Mesenchymal stem cell (in vitro differentiated cells and primary cell): ENCODE measurements around the gene CNDP1.
A peak's percentile ranks its signal among the peaks of the same experiment; 100 is the strongest.
"Not testable (repeated sequence)": the region's sequence is repeated elsewhere in the genome, so short reads cannot be mapped to it uniquely, and the experiment has no call there.

Experiments
- DNase-seq: peaks from one replicate; pipeline ENCODE4 v3.0.0-alpha.2; 2013
- H2AFZ ChIP-seq: one replicate; pipeline ENCODE4 v1.6.1; 2013; ENCODE audit warnings: low read depth, mild to moderate bottlenecking, control low read depth, inconsistent platforms, low read length, moderate library complexity
- H2AK5ac ChIP-seq: 2 replicates; pipeline ENCODE4 v1.6.1; 2013; ENCODE audit warnings: low read length, moderate library complexity, mild to moderate bottlenecking, inconsistent platforms; ENCODE audit not compliant: severe bottlenecking
- H2BK120ac ChIP-seq: one replicate; pipeline ENCODE4 v1.6.1; 2013; ENCODE audit warnings: low read depth, mild to moderate bottlenecking, inconsistent platforms, low read length, moderate library complexity
- H2BK12ac ChIP-seq, 2 experiments: one replicate each; pipeline ENCODE4 v1.6.1; 2013; ENCODE audit warnings: inconsistent platforms in 2 of 2, low read length in 2 of 2, mild to moderate bottlenecking in 2 of 2, moderate library complexity in 2 of 2, control low read depth in 1 of 2
- H2BK15ac ChIP-seq: one replicate; pipeline ENCODE4 v1.6.1; 2013; ENCODE audit warnings: mild to moderate bottlenecking, low read depth, inconsistent platforms; ENCODE audit not compliant: poor library complexity, severe bottlenecking
- H2BK5ac ChIP-seq: 2 replicates; pipeline ENCODE4 v1.6.1; 2013; ENCODE audit warnings: low read depth, mild to moderate bottlenecking, low read length, control low read depth, inconsistent platforms; ENCODE audit not compliant: poor library complexity, severe bottlenecking
- H3K14ac ChIP-seq, 2 experiments: one replicate each; pipeline ENCODE4 v1.6.1; 2013; ENCODE audit warnings: inconsistent platforms in 2 of 2, low read length in 2 of 2, control low read depth in 1 of 2, mild to moderate bottlenecking in 1 of 2, moderate library complexity in 1 of 2
- H3K18ac ChIP-seq, 2 experiments: one replicate each; pipeline ENCODE4 v1.6.1; 2013; ENCODE audit warnings: inconsistent platforms in 2 of 2, low read length in 2 of 2, control low read depth in 1 of 2, low read depth in 1 of 2, mild to moderate bottlenecking in 1 of 2
- H3K23ac ChIP-seq, 2 experiments: one replicate each; pipeline ENCODE4 v1.6.1; 2013; ENCODE audit warnings: inconsistent platforms in 2 of 2, low read length in 2 of 2, mild to moderate bottlenecking in 2 of 2, moderate library complexity in 2 of 2, control low read depth in 1 of 2
- H3K27ac ChIP-seq: 2 replicates; pipeline ENCODE4 v1.5.1; 2013; ENCODE audit warnings: mild to moderate bottlenecking, moderate library complexity, low read length, control low read depth, inconsistent platforms; ENCODE audit not compliant: poor library complexity, severe bottlenecking
- H3K27me3 ChIP-seq, 2 experiments: 2 replicates each; pipeline versions ENCODE4 v1.6.1 to v1.7.0; 2013; ENCODE audit warnings: low read length in 2 of 2, mild to moderate bottlenecking in 2 of 2, moderate library complexity in 2 of 2, control low read depth in 1 of 2, inconsistent platforms in 1 of 2; ENCODE audit not compliant: control insufficient read depth in 1 of 2, insufficient read depth in 1 of 2
- H3K36me3 ChIP-seq, 2 experiments: 2 replicates each; pipeline versions ENCODE4 v1.6.1 to v1.7.0; 2013; ENCODE audit warnings: low read length in 2 of 2, control low read depth in 1 of 2, inconsistent platforms in 1 of 2, low read depth in 1 of 2, mild to moderate bottlenecking in 1 of 2; ENCODE audit not compliant: insufficient read depth in 2 of 2, control insufficient read depth in 1 of 2
- H3K4ac ChIP-seq, 2 experiments: one replicate each; pipeline ENCODE4 v1.6.1; 2013; ENCODE audit warnings: inconsistent platforms in 2 of 2, low read length in 2 of 2, mild to moderate bottlenecking in 2 of 2, moderate library complexity in 2 of 2, control low read depth in 1 of 2, low read depth in 1 of 2
- H3K4me1 ChIP-seq: 2 replicates; pipeline ENCODE4 v1.6.1; 2013; ENCODE audit warnings: low read depth, low read length, control low read depth; ENCODE audit not compliant: control insufficient read depth, insufficient read depth
- H3K4me2 ChIP-seq: 2 replicates; pipeline ENCODE4 v1.6.1; 2013; ENCODE audit warnings: low read length, mild to moderate bottlenecking, inconsistent platforms; ENCODE audit not compliant: poor library complexity, severe bottlenecking
- H3K4me3 ChIP-seq, 2 experiments: 2 replicates each; pipeline versions ENCODE4 v1.5.1 to v1.7.0; 2013; ENCODE audit warnings: low read length in 2 of 2, mild to moderate bottlenecking in 2 of 2, control low read depth in 1 of 2, low read depth in 1 of 2; ENCODE audit not compliant: insufficient read depth in 1 of 2
- H3K79me1 ChIP-seq: replicated peaks from 2 replicates; pipeline ENCODE4 v1.6.1; 2013; ENCODE audit warnings: mild to moderate bottlenecking, control low read depth, low read length, inconsistent platforms; ENCODE audit not compliant: poor library complexity, severe bottlenecking
- H3K9ac ChIP-seq: 2 replicates; pipeline ENCODE4 v1.7.0; 2013; ENCODE audit warnings: mild to moderate bottlenecking, low read length, moderate library complexity
- H3K9me3 ChIP-seq: 2 replicates; pipeline ENCODE4 v1.7.0; 2013; ENCODE audit warnings: mild to moderate bottlenecking, low read length; ENCODE audit not compliant: control insufficient read depth
- H4K8ac ChIP-seq: one replicate; pipeline ENCODE4 v1.6.1; 2013; ENCODE audit warnings: inconsistent platforms, mild to moderate bottlenecking, low read length, moderate library complexity
- H4K91ac ChIP-seq: one replicate; pipeline ENCODE4 v1.6.1; 2013; ENCODE audit warnings: mild to moderate bottlenecking, low read length, inconsistent platforms
- WGBS: methylation state at CpG from one replicate; pipeline ENCODE4 v1.1.7; 2013; ENCODE audit warnings: mixed read lengths; 5-methylcytosine and 5-hydroxymethylcytosine counted together

CNDP1 gene

DNA sequence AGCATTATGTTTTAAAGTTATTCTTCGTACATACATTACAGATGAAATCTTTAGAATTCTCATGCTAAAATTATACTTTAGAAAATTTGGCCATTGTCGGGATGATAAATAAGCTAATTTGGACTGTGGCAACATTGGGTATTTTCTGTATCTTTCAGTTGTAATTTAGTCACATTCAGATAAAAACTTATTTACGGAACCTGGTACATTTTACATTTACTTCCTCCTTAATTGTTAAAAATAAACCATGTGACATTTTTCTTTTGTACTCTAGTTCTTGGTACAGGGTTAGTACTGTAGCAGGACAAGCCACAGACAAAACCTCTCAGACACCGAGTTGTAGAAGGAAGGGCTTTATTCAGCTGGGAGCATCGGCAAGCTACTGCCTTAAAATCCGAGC lies 33.9 kb upstream of the CNDP1 start:
- Histone ChIP-seq H3K9me3 (no peaks in the 10 kb centered on the region), H3K23ac (no peak overlapping the region)
- WGBS, result 99% methylated on average over 4 of the region's 6 CpGs

DNA sequence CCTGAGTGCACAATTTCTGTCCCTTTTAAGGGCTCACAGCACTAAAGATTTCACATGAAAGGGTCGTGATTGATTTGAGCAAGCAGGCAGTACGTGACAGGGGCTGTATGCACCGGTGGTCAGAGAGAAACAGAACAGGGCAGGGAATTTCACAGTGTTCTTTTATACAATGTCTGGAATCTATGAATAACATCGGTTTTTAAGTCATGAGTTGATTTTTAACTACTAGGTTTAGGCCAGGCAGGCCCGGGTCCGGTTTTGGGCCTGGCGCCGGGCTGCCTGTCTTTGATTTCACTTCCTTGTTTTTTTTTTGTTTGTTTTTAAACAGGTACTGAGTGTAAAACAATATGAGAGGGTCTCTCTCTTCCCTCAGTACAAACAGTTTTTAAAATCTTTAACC lies 33.5 kb upstream of the CNDP1 start:
- not testable (repeated sequence) for H3K4me3 ChIP-seq, H3K18ac ChIP-seq, H2AK5ac ChIP-seq, H3K23ac ChIP-seq, H2BK12ac ChIP-seq, H2AFZ ChIP-seq, H3K14ac ChIP-seq, H2BK15ac ChIP-seq, H3K9me3 ChIP-seq, H3K4ac ChIP-seq, H2BK120ac ChIP-seq, H4K91ac ChIP-seq, DNase-seq, H3K9ac ChIP-seq, H2BK5ac ChIP-seq, H3K79me1 ChIP-seq, H4K8ac ChIP-seq, H3K27me3 ChIP-seq
- Histone ChIP-seq H3K4me1 (peaks cover 17% of the 10 kb centered on the region), H3K27ac (peak overlapping the region; percentile 85), H3K4me2 (peak overlapping the region; percentile 59), H3K36me3 (peaks cover 20 to 41% of the 10 kb centered on the region in 2 experiments)
- WGBS, result 93% methylated on average over 8 of the region's 8 CpGs

More for the DNA sequence above, 33.9 kb upstream of the CNDP1 start:
- Histone ChIP-seq H4K8ac (no peak overlapping the region), H3K36me3 (peaks cover 18 to 37% of the 10 kb centered on the region in 2 experiments), H3K4me3 (no peak overlapping the region), H2AK5ac (no peak overlapping the region), H2BK5ac (no peak overlapping the region), H2AFZ (no peak overlapping the region), H2BK15ac (no peak overlapping the region), H3K27me3 (no peaks in the 10 kb centered on the region), H2BK12ac (no peak overlapping the region), H3K4me1 (peaks cover 17% of the 10 kb centered on the region), H3K14ac (no peak overlapping the region), H3K27ac (peak overlapping the region; percentile 85), H3K9ac (peak overlapping the region; percentile 80), H3K4me2 (peak overlapping the region; percentile 37), H3K18ac (no peak overlapping the region), H4K91ac (no peak overlapping the region), H3K4ac (no peak overlapping the region), H3K79me1 (peaks cover 7% of the 10 kb centered on the region), H2BK120ac (no peak overlapping the region)
- no peak for DNase-seq

DNA sequence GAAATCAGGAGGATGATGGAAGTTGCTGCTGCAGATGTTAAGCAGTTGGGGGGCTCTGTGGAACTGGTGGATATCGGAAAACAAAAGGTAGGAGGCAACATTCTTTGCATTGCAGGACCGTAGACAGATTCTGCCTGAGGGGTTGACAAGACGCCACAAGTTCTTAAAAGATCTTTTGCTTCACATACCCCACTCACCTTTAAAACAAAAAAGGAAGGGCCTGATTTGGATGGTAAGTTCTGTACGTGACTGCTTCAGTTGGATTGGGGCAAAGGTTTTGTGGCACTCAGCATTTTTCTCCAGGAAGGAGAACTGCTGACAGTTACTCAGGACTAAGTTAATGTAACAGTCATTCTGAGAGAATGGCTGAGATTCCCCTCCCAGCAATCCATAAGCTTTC lies 32.9 kb upstream of the CNDP1 start:
- Histone ChIP-seq H3K23ac (no peak overlapping the region), H2BK5ac (peak overlapping the region; percentile 83), H3K4me2 (peak overlapping the region; percentile 59), H3K4me1 (peaks cover 17% of the 10 kb centered on the region), H2BK15ac (no peak overlapping the region), H3K79me1 (peaks cover 11% of the 10 kb centered on the region), H3K36me3 (peaks cover 24 to 44% of the 10 kb centered on the region in 2 experiments), H2BK12ac (peak overlapping the region in 1 of 2 experiments; percentile 35), H3K18ac (no peak overlapping the region), H3K27me3 (no peaks in the 10 kb centered on the region), H3K14ac (no peak overlapping the region), H2AFZ (no peak overlapping the region), H4K8ac (no peak overlapping the region), H3K9ac (no peak overlapping the region), H2BK120ac (no peak overlapping the region), H4K91ac (no peak overlapping the region), H3K27ac (peak overlapping the region; percentile 85), H3K4ac (no peak overlapping the region), H3K9me3 (no peaks in the 10 kb centered on the region), H3K4me3 (no peak overlapping the region), H2AK5ac (peak overlapping the region; percentile 71)
- DNase-seq, result no peak
- WGBS, result 100% methylated on average over 1 of the region's 4 CpGs

DNA sequence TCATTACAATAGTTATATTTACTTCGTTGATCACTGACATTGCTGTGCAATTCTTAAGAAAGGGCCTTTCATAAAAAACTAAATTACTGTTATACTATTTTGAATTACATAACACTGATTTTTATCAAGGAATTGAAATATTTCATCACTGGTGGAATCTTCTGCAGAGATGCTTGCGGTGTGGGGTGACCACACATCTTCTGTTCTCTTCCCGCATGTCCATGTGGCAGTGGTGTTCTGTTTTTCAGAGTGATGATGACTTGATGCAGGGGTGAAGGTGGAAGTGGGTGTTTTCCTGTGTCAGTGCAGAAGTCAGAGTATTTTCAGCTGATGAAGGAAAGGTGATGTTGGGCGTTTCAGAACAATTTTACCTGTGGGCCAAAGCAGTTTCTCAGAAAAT lies 31.2 kb upstream of the CNDP1 start:
- Histone ChIP-seq H3K4ac (no peak overlapping the region), H2BK12ac (no peak overlapping the region), H2BK120ac (no peak overlapping the region), H4K91ac (no peak overlapping the region), H3K14ac (no peak overlapping the region), H3K4me3 (no peak overlapping the region), H3K27me3 (no peaks in the 10 kb centered on the region), H4K8ac (no peak overlapping the region), H3K9ac (no peak overlapping the region), H3K4me2 (no peak overlapping the region), H2AK5ac (no peak overlapping the region), H2BK15ac (no peak overlapping the region), H3K4me1 (peaks cover 14% of the 10 kb centered on the region), H2BK5ac (no peak overlapping the region), H3K23ac (no peak overlapping the region), H3K27ac (no peak overlapping the region), H3K79me1 (peaks cover 27% of the 10 kb centered on the region), H3K36me3 (peaks cover 41 to 61% of the 10 kb centered on the region in 2 experiments), H3K9me3 (no peaks in the 10 kb centered on the region), H2AFZ (no peak overlapping the region), H3K18ac (no peak overlapping the region)
- no peak for DNase-seq
- 98% methylated on average over 3 of the region's 4 CpGs for WGBS
